Thyroid gland (tissue), 4 donors: Measurements from ENCODE around the gene FLT4. TPM values are rescaled to one million over a fixed set of nuclear protein-coding genes. Genes with fewer than 3 reads are reported as not detected.

Experiments used
- DNase-seq, 2 donors: peaks; one replicate each; pipeline ENCODE4 v3.0.0-alpha.2; 2019
- H3K27ac ChIP-seq, 3 donors: fragments of 200-600 bp; sonication (generic); 1 replicate in 2 of 3; 2 replicates in 1 of 3; pipeline ENCODE4 v1.5.1; 2016 to 2019; ENCODE audit warnings: mild to moderate bottlenecking in 1 of 3, moderate library complexity in 1 of 3
- H3K27me3 ChIP-seq: fragments of 200-600 bp; sonication (generic); one replicate; pipeline ENCODE4 v1.5.1; 2019
- H3K36me3 ChIP-seq, 2 donors: fragments of 200-600 bp; sonication (generic); one replicate each; pipeline ENCODE4 v1.5.1; 2016 to 2019
- H3K4me1 ChIP-seq, 2 donors: fragments of 200-600 bp; sonication (generic); one replicate each; pipeline ENCODE4 v1.5.1; 2017 to 2019
- H3K4me3 ChIP-seq, 3 donors: fragments of 200-600 bp; sonication (generic); replicated peaks in 1 of 3; 1 replicate in 2 of 3; 2 replicates in 1 of 3; pipeline ENCODE4 v1.5.1; 2016; ENCODE audit warnings: mild to moderate bottlenecking in 1 of 3
- H3K9me3 ChIP-seq: fragments of 200-600 bp; sonication (generic); one replicate; pipeline ENCODE4 v1.5.1; 2017
- POLR2A ChIP-seq, 2 donors: fragments of 450-650 bp; IDR thresholded peaks; one replicate each; pipeline ENCODE4 v1.6.1; 2017; ENCODE audit warnings: antibody characterized with exemption in 2 of 2, mild to moderate bottlenecking in 2 of 2, moderate library complexity in 1 of 2
- WGBS, 2 donors: methylation state at CpG; one replicate each; pipeline ENCODE4 v1.1.5; 2017; 5-methylcytosine and 5-hydroxymethylcytosine counted together
- intact Hi-C: fragments of 100-400 bp; cut with DNase I; formaldehyde crosslinking; loops from one replicate; pipeline ENCODE4 v1.15.1; 2023
- total RNA-seq, 4 donors: library from RNA; depleted of rRNA; stranded (reverse); fragments of >200 nt; gene quantifications; one replicate each; pipeline ENCODE4 v1.2.3, GENCODE V29; 2016
- TF ChIP-seq, protein P1 (sequence below), 6 experiments: fragments of 200-600 bp in 3 of 6; fragments of 450-650 bp in 3 of 6; sonication (generic) in 3 of 6; IDR thresholded peaks; one replicate each; pipeline ENCODE4 v1.5.1; 2016 to 2019; ENCODE audit warnings: antibody characterized with exemption in 6 of 6, mild to moderate bottlenecking in 2 of 6, inconsistent platforms in 1 of 6, moderate library complexity in 1 of 6

FLT4 gene
- total RNA-seq, 4 donors from 2014 or later = 52.8 to 90.9 (median 66.8) TPM

DNA sequence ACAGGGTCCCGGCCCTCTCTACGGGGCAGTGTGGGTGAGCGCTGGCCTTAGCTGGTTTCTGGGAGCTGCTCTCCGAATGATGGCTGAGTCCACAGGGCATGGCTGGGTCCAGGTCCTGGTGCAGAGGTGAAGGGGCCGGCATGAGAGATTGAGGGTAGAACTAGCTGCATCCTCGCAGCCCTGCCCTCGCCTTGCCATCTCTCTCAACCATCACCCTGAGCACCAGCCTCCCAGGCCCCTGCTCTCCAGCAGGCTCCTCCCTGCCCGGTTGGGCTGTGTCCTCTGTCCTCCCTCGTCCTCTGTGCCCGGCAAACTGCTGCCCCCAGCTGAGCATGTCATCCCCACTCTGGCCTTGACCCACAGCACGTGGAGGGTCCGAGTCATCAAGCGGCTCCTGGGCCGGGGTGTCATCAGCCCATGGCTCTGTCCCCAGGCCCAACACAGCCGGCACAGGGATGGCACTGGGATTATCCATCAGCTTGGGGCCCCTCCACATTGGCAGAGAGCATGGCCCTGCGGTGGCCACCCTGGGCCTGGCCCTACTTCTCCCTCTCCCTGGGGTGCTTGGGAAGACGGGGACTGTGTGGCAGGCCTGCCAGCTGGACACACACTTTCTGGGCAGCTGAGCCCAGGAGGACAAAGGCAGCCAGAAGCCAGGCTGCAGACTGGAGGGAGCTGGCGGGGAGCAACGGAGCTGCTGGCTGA lies 8.4 kb downstream of the FLT4 start:
- Histone ChIP-seq H3K27me3 (no peaks in the 10 kb centered on the region), H3K36me3 (no peaks in the 10 kb centered on the region), H3K4me1 (no peaks in the 10 kb centered on the region), H3K9me3 (no peaks in the 10 kb centered on the region), H3K27ac (peak overlapping the region in 1 of 3 donors; percentile 17), H3K4me3 (no peak overlapping the region)
- TF ChIP-seq, protein P1, sequence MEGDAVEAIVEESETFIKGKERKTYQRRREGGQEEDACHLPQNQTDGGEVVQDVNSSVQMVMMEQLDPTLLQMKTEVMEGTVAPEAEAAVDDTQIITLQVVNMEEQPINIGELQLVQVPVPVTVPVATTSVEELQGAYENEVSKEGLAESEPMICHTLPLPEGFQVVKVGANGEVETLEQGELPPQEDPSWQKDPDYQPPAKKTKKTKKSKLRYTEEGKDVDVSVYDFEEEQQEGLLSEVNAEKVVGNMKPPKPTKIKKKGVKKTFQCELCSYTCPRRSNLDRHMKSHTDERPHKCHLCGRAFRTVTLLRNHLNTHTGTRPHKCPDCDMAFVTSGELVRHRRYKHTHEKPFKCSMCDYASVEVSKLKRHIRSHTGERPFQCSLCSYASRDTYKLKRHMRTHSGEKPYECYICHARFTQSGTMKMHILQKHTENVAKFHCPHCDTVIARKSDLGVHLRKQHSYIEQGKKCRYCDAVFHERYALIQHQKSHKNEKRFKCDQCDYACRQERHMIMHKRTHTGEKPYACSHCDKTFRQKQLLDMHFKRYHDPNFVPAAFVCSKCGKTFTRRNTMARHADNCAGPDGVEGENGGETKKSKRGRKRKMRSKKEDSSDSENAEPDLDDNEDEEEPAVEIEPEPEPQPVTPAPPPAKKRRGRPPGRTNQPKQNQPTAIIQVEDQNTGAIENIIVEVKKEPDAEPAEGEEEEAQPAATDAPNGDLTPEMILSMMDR (IDR thresholded peaks at IDR 0.05) = no peak
- TF ChIP-seq POLR2A (IDR thresholded peaks at IDR 0.05) = no peak
- intact Hi-C loops = no loop called here
- DNase-seq = no peak
- WGBS, 2 donors = 87 to 91% methylated on average over 7 to 18 of the region's 19 CpGs

DNA sequence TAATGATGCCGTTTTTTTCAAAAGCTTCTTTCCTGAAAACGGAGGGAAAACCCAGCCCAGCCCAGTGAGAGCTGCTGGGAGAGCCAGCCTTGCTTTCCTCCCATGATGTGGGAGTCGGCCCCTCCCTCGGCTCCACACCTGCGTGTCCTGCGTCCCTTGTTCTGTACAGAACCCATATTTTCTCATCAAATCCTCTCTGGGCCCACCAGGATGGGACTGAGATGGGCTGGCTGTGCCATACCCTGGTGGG lies 8.9 kb downstream of the FLT4 start:
- no peaks in the 10 kb centered on the region for H3K4me1 ChIP-seq
- H3K27me3 ChIP-seq = no peaks in the 10 kb centered on the region
- no peak overlapping the region for H3K4me3 ChIP-seq
- H3K27ac ChIP-seq = peak overlapping the region in 1 of 3 donors; percentile 17
- WGBS, 2 donors = 75 to 81% methylated on average over 6 of the region's 6 CpGs
- H3K36me3 ChIP-seq = no peaks in the 10 kb centered on the region
- intact Hi-C loops = no loop called here
- TF ChIP-seq POLR2A (IDR thresholded peaks at IDR 0.05) = no peak
- TF ChIP-seq, protein P1 (IDR thresholded peaks at IDR 0.05) = no peak
- no peaks in the 10 kb centered on the region for H3K9me3 ChIP-seq
- no peak for DNase-seq

DNA sequence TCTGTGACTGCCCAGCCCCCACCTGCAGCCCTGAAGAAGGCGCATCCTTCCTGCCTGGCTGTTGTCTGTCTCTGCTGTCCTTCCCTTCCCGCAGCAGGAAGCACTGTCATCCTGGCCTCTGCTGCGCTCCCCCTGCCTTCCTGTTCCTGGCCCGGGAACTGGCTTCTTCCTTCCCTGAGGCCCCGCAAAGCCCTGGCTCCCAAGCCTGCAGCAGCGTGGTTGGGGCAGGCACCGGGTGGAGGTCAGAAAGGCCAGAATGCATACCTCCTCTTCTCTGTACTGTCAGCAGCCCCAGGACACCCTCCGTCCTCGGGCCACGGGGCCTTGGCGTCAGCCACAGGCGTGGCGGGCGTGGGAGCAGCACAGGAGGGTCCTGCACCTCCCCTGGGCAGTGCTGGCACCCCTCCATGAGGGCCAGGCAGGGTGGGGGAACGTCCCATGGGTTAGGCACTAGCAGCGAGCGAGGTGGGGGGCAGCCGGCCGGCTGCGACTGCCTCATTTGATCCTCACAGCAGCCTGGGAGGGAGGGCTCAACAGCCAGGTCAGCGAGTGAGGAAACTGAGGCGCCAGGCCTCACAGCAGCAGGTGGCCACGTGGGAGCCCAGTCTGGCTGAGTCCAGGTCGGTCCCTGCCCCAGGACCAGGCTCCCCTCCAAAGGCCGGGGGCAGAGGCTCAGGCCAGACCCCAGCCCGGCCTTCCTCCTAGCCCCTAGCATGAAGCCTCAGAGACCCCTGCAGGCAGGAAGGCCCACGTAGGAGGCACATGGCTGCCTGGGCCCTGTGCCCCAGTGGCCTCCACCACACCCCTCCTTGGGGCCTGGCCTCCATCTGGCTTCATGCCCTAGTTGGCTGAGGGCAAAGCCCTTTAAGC lies 9.4 kb downstream of the FLT4 start:
- Histone ChIP-seq H3K4me1 (no peaks in the 10 kb centered on the region), H3K9me3 (no peaks in the 10 kb centered on the region), H3K4me3 (no peak overlapping the region), H3K27ac (no peak overlapping the region), H3K36me3 (no peaks in the 10 kb centered on the region), H3K27me3 (no peaks in the 10 kb centered on the region)
- intact Hi-C loops = no loop called here
- WGBS, 2 donors = 76 to 91% methylated on average over 10 to 11 of the region's 27 CpGs
- TF ChIP-seq, protein P1 (IDR thresholded peaks at IDR 0.05) = no peak
- TF ChIP-seq POLR2A (IDR thresholded peaks at IDR 0.05) = no peak
- DNase-seq = peak; percentile 23 to 48

- Histone ChIP-seq H3K4me1 (no peaks in the 10 kb centered on the region), H3K27ac (no peak overlapping the region), H3K36me3 (no peaks in the 10 kb centered on the region), H3K9me3 (no peaks in the 10 kb centered on the region), H3K27me3 (no peaks in the 10 kb centered on the region), H3K4me3 (no peak overlapping the region)
- no peak for DNase-seq
- intact Hi-C loops = no loop called here
- TF ChIP-seq, protein P1 (IDR thresholded peaks at IDR 0.05) = no peak
- TF ChIP-seq POLR2A (IDR thresholded peaks at IDR 0.05) = no peak
- WGBS, 2 donors = 61 to 63% methylated on average over 3 of the region's 3 CpGs
Measured at GRCh38 chr5:180639287-180639686, 10.1 kb downstream of the FLT4 start.
